MM.1S (cell line): ENCODE results near the gene CRKL.

ENCODE experiments used
- DNase-seq: peaks from one replicate; pipeline ENCODE4 v3.0.0-alpha.2; 2015
- H2AFZ ChIP-seq: fragments of 300-600 bp; sonication (generic); 2 replicates; pipeline ENCODE4 v1.6.0; 2016; ENCODE audit warnings: antibody characterized with exemption, low read length
- H3F3A ChIP-seq: fragments of 300-600 bp; sonication (generic); 2 replicates; pipeline ENCODE4 v1.6.1; 2016; ENCODE audit warnings: mild to moderate bottlenecking, antibody characterized with exemption, low read length, moderate library complexity, mixed read lengths; ENCODE audit not compliant: insufficient read depth
- H3K27ac ChIP-seq: fragments of 300-600 bp; sonication (generic); 2 replicates; pipeline ENCODE4 v1.5.1; 2016; ENCODE audit warnings: mild to moderate bottlenecking, low read length
- H3K27me3 ChIP-seq: fragments of 300-600 bp; sonication (generic); replicated peaks from 2 replicates; pipeline ENCODE4 v1.6.0; 2016; ENCODE audit warnings: low read length; ENCODE audit not compliant: insufficient read depth
- H3K36me3 ChIP-seq: fragments of 300-600 bp; sonication (generic); replicated peaks from 2 replicates; pipeline ENCODE4 v1.6.1; 2016; ENCODE audit warnings: mild to moderate bottlenecking, low read length, mixed read lengths; ENCODE audit not compliant: insufficient read depth
- H3K4me1 ChIP-seq: fragments of 300-600 bp; sonication (generic); 2 replicates; pipeline ENCODE4 v1.6.1; 2016; ENCODE audit warnings: low read length, mixed read lengths
- H3K4me2 ChIP-seq: fragments of 300-600 bp; sonication (generic); 2 replicates; pipeline ENCODE4 v1.6.0; 2016; ENCODE audit warnings: low read depth, low read length
- H3K4me3 ChIP-seq: fragments of 300-600 bp; sonication (generic); 2 replicates; pipeline ENCODE4 v1.5.1; 2016; ENCODE audit warnings: low read length, mixed read lengths
- H3K79me2 ChIP-seq: fragments of 300-600 bp; sonication (generic); 2 replicates; pipeline ENCODE4 v1.6.1; 2016; ENCODE audit warnings: mixed run types, low read length, mixed read lengths
- H3K9ac ChIP-seq: fragments of 300-600 bp; sonication (generic); 2 replicates; pipeline ENCODE4 v1.6.1; 2016; ENCODE audit warnings: low read length, mixed read lengths
- H3K9me2 ChIP-seq: fragments of 300-600 bp; sonication (generic); replicated peaks from 2 replicates; pipeline ENCODE4 v1.6.1; 2016; ENCODE audit warnings: mild to moderate bottlenecking, low read length, mixed read lengths; ENCODE audit not compliant: insufficient read depth
- H3K9me3 ChIP-seq: fragments of 300-600 bp; sonication (generic); replicated peaks from 2 replicates; pipeline ENCODE4 v1.6.1; 2016; ENCODE audit warnings: mild to moderate bottlenecking, low read length, mixed read lengths; ENCODE audit not compliant: insufficient read depth
- H4K20me1 ChIP-seq: fragments of 300-600 bp; sonication (generic); 2 replicates; pipeline ENCODE4 v1.6.1; 2016; ENCODE audit warnings: mild to moderate bottlenecking, low read length, moderate library complexity, mixed read lengths; ENCODE audit not compliant: insufficient read depth
- CTCF ChIP-seq: fragments of 300-600 bp; sonication (generic); IDR thresholded peaks from 2 replicates; pipeline ENCODE4 v1.5.1; 2016; ENCODE audit warnings: antibody characterized with exemption, low read length, mixed read lengths
- EZH2 ChIP-seq: fragments of 300-600 bp; sonication (generic); optimal IDR thresholded peaks from 2 replicates; pipeline ENCODE3; 2017; ENCODE audit warnings: low read depth, mild to moderate bottlenecking, antibody characterized with exemption, low read length, mixed read lengths
- EZH2phosphoT487 ChIP-seq: fragments of 300-600 bp; sonication (generic); IDR thresholded peaks from 2 replicates; pipeline ENCODE4 v1.6.1; 2018; ENCODE audit warnings: antibody characterized with exemption, low read length

Gene CRKL

GRCh38 chr22:20975541-20976290 is 58.5 kb downstream of the CRKL start:
- H3K4me3 ChIP-seq: no peak overlapping the region
- H3K9me3 ChIP-seq: no peaks in the 10 kb centered on the region
- no peaks in the 10 kb centered on the region for H3K9me2 ChIP-seq
- no peak overlapping the region for H3K27ac ChIP-seq
- H3K4me2 ChIP-seq: no peak overlapping the region
- H2AFZ ChIP-seq: no peak overlapping the region
- no peaks in the 10 kb centered on the region for H4K20me1 ChIP-seq
- DNase-seq: no peak
- no peaks in the 10 kb centered on the region for H3K36me3 ChIP-seq
- H3K4me1 ChIP-seq: no peaks in the 10 kb centered on the region
- peaks cover 49% of the 10 kb centered on the region for H3K27me3 ChIP-seq
- TF ChIP-seq EZH2phosphoT487 (no peak), EZH2 (no peak), CTCF (no peak)
- H3F3A ChIP-seq: no peaks in the 10 kb centered on the region
- no peaks in the 10 kb centered on the region for H3K79me2 ChIP-seq
- H3K9ac ChIP-seq: no peak overlapping the region

GRCh38 chr22:20976291-20976877 is 59.2 kb downstream of the CRKL start:
- H3F3A ChIP-seq: no peaks in the 10 kb centered on the region
- no peak overlapping the region for H3K9ac ChIP-seq
- no peak overlapping the region for H3K4me3 ChIP-seq
- no peak overlapping the region for H3K27ac ChIP-seq
- H3K9me3 ChIP-seq: no peaks in the 10 kb centered on the region
- TF ChIP-seq EZH2: no peak
- no peak for TF ChIP-seq CTCF
- no peak for TF ChIP-seq EZH2phosphoT487
- no peak for DNase-seq
- no peak overlapping the region for H2AFZ ChIP-seq
- H3K36me3 ChIP-seq: no peaks in the 10 kb centered on the region
- H3K79me2 ChIP-seq: no peaks in the 10 kb centered on the region
- peaks cover 4% of the 10 kb centered on the region; the same call in 1 of the 2 replicates for H3K4me1 ChIP-seq
- no peaks in the 10 kb centered on the region for H4K20me1 ChIP-seq
- H3K9me2 ChIP-seq: no peaks in the 10 kb centered on the region
- no peak overlapping the region for H3K4me2 ChIP-seq
- peaks cover 49% of the 10 kb centered on the region for H3K27me3 ChIP-seq

- DNase-seq: no peak
- no peaks in the 10 kb centered on the region for H3F3A ChIP-seq
- no peak overlapping the region for H3K27ac ChIP-seq
- H3K9ac ChIP-seq: no peak overlapping the region
- no peak overlapping the region for H2AFZ ChIP-seq
- no peaks in the 10 kb centered on the region for H3K9me3 ChIP-seq
- no peaks in the 10 kb centered on the region for H4K20me1 ChIP-seq
- H3K9me2 ChIP-seq: no peaks in the 10 kb centered on the region
- H3K79me2 ChIP-seq: no peaks in the 10 kb centered on the region
- H3K36me3 ChIP-seq: no peaks in the 10 kb centered on the region
- no peak overlapping the region for H3K4me3 ChIP-seq
- H3K4me1 ChIP-seq: peaks cover 6% of the 10 kb centered on the region; the same call in 1 of the 2 replicates
- no peak overlapping the region for H3K4me2 ChIP-seq
- no peak for TF ChIP-seq EZH2phosphoT487
- TF ChIP-seq EZH2: no peak
- TF ChIP-seq CTCF: no peak
- H3K27me3 ChIP-seq: peaks cover 45% of the 10 kb centered on the region
Measured at GRCh38 chr22:20977019-20977418, 59.8 kb downstream of the CRKL start.
